Lower leg skin (tissue), 3 donors: ENCODE data around the gene ASAP2.

Experiments
- CTCF ChIP-seq, 3 donors: fragments of 450-650 bp; IDR thresholded peaks; one replicate each; pipeline ENCODE4 v1.5.1; 2016; ENCODE audit warnings: antibody characterized with exemption in 3 of 3, mild to moderate bottlenecking in 3 of 3, moderate library complexity in 2 of 3
- POLR2A ChIP-seq, 2 donors: fragments of 450-650 bp; IDR thresholded peaks; one replicate each; pipeline ENCODE4 v1.6.1; 2016 to 2017; ENCODE audit warnings: antibody characterized with exemption in 2 of 2, mild to moderate bottlenecking in 1 of 2, moderate library complexity in 1 of 2

- TF ChIP-seq CTCF (IDR thresholded peaks at IDR 0.05) (no peak), POLR2A (IDR thresholded peaks at IDR 0.05) (no peak)
These were observed 73.6 kb downstream of the ASAP2 start for GRCh38 chr2:9280224-9280623.
